Measurements from ENCODE around the gene ARHGAP6.

- TF ChIP-seq POLR2A (IDR thresholded peaks at IDR 0.05; ENCODE audit: low read depth, low read length) (no peak), TAF1 (IDR thresholded peaks at IDR 0.05; ENCODE audit: borderline replicate concordance, low read depth, low read length) (no peak)
Observed at GRCh38 chrX:11532291-11533078, 133.2 kb downstream of the ARHGAP6 start.

Measured in GM12892 (cell line).